ENCODE measurements around the gene CC2D2A.
"Not testable (repeated sequence)": the region's sequence is repeated elsewhere in the genome, so short reads cannot be mapped to it uniquely, and the experiment has no call there.

The CC2D2A gene

DNA sequence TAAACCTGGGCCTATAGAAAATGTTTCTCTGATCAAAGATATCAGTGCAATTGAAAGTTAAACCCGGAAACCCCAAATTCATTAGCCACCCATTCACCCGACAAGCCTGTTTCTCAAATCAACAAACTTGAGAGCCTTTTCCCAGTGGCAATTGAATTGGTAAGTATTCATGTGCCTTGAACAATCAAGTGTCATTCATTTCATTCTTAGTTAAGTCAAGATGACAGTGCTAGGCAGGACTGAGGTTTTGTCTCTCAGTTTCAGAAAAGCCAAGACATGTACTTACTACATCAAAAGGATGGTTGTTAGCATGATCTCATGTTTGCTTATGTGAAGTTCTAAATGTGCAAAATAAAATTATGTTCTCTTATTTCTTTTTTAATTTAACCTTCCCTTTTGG lies 32.3 kb downstream of the CC2D2A start:
- TF ChIP-seq TAF1 (IDR thresholded peaks at IDR 0.05; ENCODE audit: low read depth, low read length) (no peak), POLR2A (IDR thresholded peaks at IDR 0.05; ENCODE audit: low read depth, low read length) (no peak)
- FAIRE-seq (no peak), DNase-seq (ENCODE audit: insufficient read length, low spot score) (no peak)

DNA sequence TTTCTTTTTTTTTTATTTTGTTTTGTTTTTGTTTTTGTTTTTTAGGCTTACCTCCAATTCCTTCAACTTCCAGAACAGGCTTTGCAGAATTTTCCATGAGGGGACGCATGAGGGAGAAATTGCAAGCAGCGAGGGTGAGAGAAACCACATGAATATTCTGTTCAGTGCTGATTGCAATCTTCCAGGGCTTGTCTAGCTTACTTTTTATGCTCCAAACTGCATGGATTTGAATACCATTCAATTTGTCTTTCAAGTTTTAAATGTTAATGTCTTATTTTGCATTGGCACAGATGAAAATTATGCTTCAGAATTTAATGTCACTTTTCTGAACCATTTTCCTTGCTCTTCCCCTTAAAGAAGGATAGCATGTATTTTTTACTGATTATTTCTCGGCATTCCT lies 32.7 kb downstream of the CC2D2A start:
- no peak for FAIRE-seq
- DNase-seq (ENCODE audit: insufficient read length, low spot score) = no peak
- TF ChIP-seq TAF1 (IDR thresholded peaks at IDR 0.05; ENCODE audit: low read depth, low read length) (no peak), POLR2AphosphoS5 (IDR thresholded peaks at IDR 0.05; ENCODE audit: low read depth, low read length) (no peak), POU2F2 (IDR thresholded peaks at IDR 0.05; ENCODE audit: low read depth, low read length) (no peak), POLR2A (IDR thresholded peaks at IDR 0.05; ENCODE audit: low read depth, low read length) (no peak), SPI1 (IDR thresholded peaks at IDR 0.05; ENCODE audit: low read depth, low read length) (no peak), PAX5 (IDR thresholded peaks at IDR 0.05; ENCODE audit: insufficient read depth, low read length, severe bottlenecking) (no peak)

DNA sequence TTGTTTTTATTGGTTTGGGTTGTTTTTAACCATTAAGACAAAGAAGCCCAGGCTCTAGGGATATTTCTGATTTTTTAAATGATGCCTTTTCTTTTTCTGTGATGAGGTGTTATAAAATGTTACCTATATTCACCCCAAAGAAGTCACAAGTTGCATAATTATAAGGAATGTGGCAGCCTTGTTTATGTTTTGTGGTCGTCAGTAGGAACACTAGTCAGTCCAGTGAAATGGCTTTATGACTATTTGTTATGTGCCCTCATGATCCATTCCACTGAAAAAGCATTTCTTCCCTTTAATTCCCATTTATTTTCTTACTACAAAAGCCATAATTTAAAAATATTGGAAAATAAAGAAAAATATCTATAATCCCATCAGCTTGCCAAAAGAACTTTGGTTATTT lies 34.4 kb downstream of the CC2D2A start:
- TF ChIP-seq SPI1 (IDR thresholded peaks at IDR 0.05; ENCODE audit: low read depth, low read length) = no peak
- DNase-seq (ENCODE audit: insufficient read length, low spot score) (no peak), FAIRE-seq (no peak)

DNA sequence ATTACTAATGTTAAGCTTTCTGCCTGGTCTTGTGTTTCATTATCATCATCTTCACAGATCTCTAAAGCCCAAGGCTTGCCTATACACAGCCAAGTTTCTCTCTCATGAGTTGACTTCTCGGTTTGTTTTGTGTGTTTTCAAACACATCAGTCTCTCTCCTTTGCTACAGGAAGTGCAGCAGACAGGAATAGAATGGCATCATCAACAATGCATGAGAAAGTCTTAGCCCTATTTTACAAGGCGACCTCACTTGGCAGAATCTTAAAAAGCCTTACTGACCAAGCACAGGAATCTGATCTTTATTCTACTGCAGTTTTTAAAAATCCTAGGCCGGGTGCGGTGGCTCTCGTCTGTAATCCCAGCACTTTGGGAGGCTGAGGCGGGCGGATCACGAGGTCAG lies 36.8 kb downstream of the CC2D2A start:
- TF ChIP-seq PAX5 (IDR thresholded peaks at IDR 0.05; ENCODE audit: insufficient read depth, low read length, severe bottlenecking) (no peak), POU2F2 (IDR thresholded peaks at IDR 0.05; ENCODE audit: low read depth, low read length) (no peak), TAF1 (IDR thresholded peaks at IDR 0.05; ENCODE audit: low read depth, low read length) (no peak), SPI1 (IDR thresholded peaks at IDR 0.05; ENCODE audit: low read depth, low read length) (no peak), POLR2A (IDR thresholded peaks at IDR 0.05; ENCODE audit: low read depth, low read length) (no peak), POLR2AphosphoS5 (IDR thresholded peaks at IDR 0.05; ENCODE audit: low read depth, low read length) (no peak)
- DNase-seq (ENCODE audit: insufficient read length, low spot score) = no peak
- FAIRE-seq = no peak

DNA sequence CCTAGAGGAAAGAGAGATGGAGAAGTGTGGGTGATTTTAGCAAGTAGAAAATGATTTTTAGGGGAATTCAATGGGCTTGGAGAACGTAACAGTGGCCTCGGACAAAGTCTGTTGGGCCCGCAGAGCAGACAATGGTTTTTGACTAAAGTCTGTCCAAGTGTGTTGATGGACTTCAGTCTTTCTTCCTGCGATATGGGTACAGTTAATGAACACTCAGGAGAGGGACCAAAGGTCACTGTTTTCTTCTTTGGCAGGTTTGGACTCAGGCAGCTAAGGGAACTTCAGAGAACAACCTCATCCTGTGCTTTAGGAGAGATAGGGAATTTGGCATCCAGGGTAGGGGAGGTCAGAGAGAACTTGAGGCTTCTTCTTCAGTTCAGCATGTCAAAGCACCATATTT lies 38.0 kb downstream of the CC2D2A start:
- TF ChIP-seq POLR2AphosphoS5 (IDR thresholded peaks at IDR 0.05; ENCODE audit: low read depth, low read length) (no peak), TAF1 (IDR thresholded peaks at IDR 0.05; ENCODE audit: low read depth, low read length) (no peak), POLR2A (IDR thresholded peaks at IDR 0.05; ENCODE audit: low read depth, low read length) (no peak), POU2F2 (IDR thresholded peaks at IDR 0.05; ENCODE audit: low read depth, low read length) (no peak), SPI1 (IDR thresholded peaks at IDR 0.05; ENCODE audit: low read depth, low read length) (no peak), PAX5 (IDR thresholded peaks at IDR 0.05; ENCODE audit: insufficient read depth, low read length, severe bottlenecking) (no peak)
- FAIRE-seq (no peak), DNase-seq (ENCODE audit: insufficient read length, low spot score) (no peak)

DNA sequence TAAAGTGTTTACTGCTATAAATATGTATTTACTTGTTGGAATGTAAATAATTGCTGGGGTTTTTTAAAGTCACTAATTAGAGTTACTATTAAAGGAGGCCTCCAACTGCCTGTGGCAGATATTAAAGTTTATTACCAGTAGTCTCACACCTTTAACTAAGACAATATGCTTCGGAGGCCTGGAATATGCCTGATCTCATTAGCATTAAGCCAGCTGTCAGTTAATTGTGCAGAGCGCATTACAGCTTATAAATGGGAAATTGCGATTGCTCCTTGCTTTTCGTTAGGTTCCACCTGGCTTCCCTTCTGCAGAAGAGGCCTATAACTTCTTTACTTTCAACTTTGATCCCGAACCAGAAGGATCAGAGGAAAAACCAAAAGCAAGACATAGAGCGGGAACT lies 41.3 kb downstream of the CC2D2A start:
- no peak for FAIRE-seq
- TF ChIP-seq POLR2A (IDR thresholded peaks at IDR 0.05; ENCODE audit: low read depth, low read length) (no peak), PAX5 (IDR thresholded peaks at IDR 0.05; ENCODE audit: insufficient read depth, low read length, severe bottlenecking) (no peak), TAF1 (IDR thresholded peaks at IDR 0.05; ENCODE audit: low read depth, low read length) (no peak), POU2F2 (IDR thresholded peaks at IDR 0.05; ENCODE audit: low read depth, low read length) (no peak), SPI1 (IDR thresholded peaks at IDR 0.05; ENCODE audit: low read depth, low read length) (no peak), POLR2AphosphoS5 (IDR thresholded peaks at IDR 0.05; ENCODE audit: low read depth, low read length) (no peak)
- no peak for DNase-seq (ENCODE audit: insufficient read length, low spot score)

DNA sequence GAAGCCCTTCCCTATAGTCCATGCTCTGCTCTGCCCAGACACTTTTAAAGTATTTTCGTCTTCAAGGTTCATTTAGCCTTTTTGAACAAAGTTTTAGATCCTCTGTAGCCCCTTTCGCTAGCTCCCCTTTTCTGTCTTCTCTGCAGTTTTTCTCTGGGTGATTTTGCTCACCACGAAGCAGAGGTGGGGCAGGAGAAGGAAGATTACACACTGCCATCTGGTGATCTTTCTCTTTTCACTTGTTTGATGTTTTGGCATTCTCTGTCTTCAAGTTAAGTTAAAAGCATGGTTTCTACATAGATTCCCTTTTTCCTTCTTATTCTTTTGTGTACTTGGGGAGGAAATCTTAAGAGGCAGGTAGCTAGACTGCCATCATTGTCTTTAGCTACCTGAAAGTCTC lies 43.9 kb downstream of the CC2D2A start:
- DNase-seq (ENCODE audit: insufficient read length, low spot score) (no peak), FAIRE-seq (no peak)
- TF ChIP-seq TAF1 (IDR thresholded peaks at IDR 0.05; ENCODE audit: low read depth, low read length) (no peak), PAX5 (IDR thresholded peaks at IDR 0.05; ENCODE audit: insufficient read depth, low read length, severe bottlenecking) (no peak), POLR2A (IDR thresholded peaks at IDR 0.05; ENCODE audit: low read depth, low read length) (no peak), POLR2AphosphoS5 (IDR thresholded peaks at IDR 0.05; ENCODE audit: low read depth, low read length) (no peak), SPI1 (IDR thresholded peaks at IDR 0.05; ENCODE audit: low read depth, low read length) (no peak), POU2F2 (IDR thresholded peaks at IDR 0.05; ENCODE audit: low read depth, low read length) (no peak)

DNA sequence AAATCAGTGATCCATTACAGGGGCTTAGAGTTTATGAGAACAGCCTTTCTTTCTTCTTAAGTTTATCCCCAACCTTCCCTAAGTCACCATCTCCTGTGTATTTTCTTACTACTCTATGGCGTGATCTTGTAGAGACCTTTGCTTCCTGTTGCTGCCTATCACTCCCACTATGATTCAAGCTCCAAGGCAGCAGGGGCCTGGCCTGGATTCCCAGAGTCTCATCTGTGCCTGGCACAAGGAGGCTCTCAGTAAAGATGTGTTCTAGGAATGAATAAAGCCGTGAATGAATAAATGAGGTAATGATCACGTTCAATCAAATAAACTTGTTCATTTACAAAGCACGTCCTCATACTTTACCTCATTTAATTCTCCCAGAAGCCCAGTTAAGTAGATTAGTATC lies 45.4 kb downstream of the CC2D2A start:
- DNase-seq (ENCODE audit: insufficient read length, low spot score) = no peak
- no peak for FAIRE-seq
- TF ChIP-seq POLR2AphosphoS5 (IDR thresholded peaks at IDR 0.05; ENCODE audit: low read depth, low read length) (no peak), SPI1 (IDR thresholded peaks at IDR 0.05; ENCODE audit: low read depth, low read length) (no peak), PAX5 (IDR thresholded peaks at IDR 0.05; ENCODE audit: insufficient read depth, low read length, severe bottlenecking) (no peak), POU2F2 (IDR thresholded peaks at IDR 0.05; ENCODE audit: low read depth, low read length) (no peak), POLR2A (IDR thresholded peaks at IDR 0.05; ENCODE audit: low read depth, low read length) (no peak), TAF1 (IDR thresholded peaks at IDR 0.05; ENCODE audit: low read depth, low read length) (no peak)

DNA sequence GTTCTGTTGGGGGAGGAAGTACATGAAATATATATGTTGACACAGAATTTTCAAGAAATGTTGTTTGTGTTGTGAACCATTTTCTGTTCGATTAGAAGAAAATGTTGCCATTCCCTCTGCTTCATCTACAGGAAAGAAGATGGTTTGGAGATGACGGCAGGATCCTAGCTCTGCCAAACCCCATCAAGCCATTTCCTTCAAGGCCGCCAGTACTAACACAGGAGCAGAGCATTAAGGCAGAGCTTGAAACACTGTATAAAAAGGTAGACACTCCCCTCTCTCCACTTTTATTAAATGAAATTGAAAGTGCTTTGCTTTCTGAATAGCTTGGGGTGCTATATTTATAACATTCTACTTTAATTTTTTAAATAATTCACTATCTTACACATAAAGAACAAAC lies 46.8 kb downstream of the CC2D2A start:
- FAIRE-seq (no peak), DNase-seq (ENCODE audit: insufficient read length, low spot score) (no peak)
- TF ChIP-seq PAX5 (IDR thresholded peaks at IDR 0.05; ENCODE audit: insufficient read depth, low read length, severe bottlenecking) (no peak), SPI1 (IDR thresholded peaks at IDR 0.05; ENCODE audit: low read depth, low read length) (no peak), POLR2AphosphoS5 (IDR thresholded peaks at IDR 0.05; ENCODE audit: low read depth, low read length) (no peak), POU2F2 (IDR thresholded peaks at IDR 0.05; ENCODE audit: low read depth, low read length) (no peak), TAF1 (IDR thresholded peaks at IDR 0.05; ENCODE audit: low read depth, low read length) (no peak), POLR2A (IDR thresholded peaks at IDR 0.05; ENCODE audit: low read depth, low read length) (no peak)

DNA sequence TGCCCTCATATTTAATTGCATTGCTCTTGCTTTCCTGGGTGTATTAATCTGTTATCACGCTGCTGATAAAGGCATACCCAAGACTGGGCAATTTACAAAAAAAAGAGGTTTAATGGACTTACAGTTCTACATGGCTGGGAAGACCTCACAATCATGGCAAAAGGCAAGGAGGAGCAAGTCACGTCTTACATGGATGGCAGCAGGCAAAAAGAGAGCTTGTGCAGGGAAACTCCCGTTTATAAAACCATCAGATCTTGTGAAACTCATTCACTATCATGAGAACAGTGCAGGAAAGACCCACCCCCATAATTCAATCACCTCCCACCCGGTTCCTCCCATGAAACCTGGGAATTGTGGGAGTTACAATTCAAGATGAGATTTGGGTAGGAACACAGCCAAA lies 48.0 kb downstream of the CC2D2A start:
- DNase-seq (ENCODE audit: insufficient read length, low spot score); FAIRE-seq: not testable (repeated sequence)

DNA sequence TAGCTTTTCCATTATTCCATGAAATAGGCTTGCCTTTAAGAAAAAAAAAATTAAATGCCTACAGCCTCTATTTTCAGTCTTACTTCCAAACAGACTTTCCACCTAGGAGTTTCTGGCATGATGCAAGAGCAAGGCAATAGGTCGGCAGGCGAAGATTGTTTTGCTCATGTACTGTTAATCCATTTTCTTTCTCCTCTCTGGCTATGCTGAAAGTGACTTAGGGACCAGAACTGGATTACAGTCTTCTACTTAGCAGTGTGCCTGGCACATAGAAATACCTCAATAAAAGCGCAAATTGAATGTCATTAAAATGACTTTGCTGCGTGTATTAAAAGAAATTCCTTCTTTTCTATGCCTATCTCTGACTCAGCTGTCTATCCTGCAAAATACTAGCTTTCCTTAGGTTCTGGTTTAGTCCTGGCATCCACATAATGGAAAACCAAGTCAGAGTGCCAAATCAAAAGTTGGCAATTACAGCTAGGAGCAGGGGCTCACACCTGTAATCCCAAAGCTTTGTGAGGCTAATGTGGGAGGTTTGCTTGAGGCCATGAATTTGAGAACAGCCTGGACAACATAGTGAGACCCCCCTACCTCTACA lies 51.9 kb downstream of the CC2D2A start:
- DNase-seq (ENCODE audit: insufficient read length, low spot score) = no peak
- FAIRE-seq = no peak
- no peak for TF ChIP-seq POU2F2 (IDR thresholded peaks at IDR 0.05; ENCODE audit: low read depth, low read length)
- TF ChIP-seq TAF1 (IDR thresholded peaks at IDR 0.05; ENCODE audit: low read depth, low read length) = no peak
- TF ChIP-seq PAX5 (IDR thresholded peaks at IDR 0.05; ENCODE audit: insufficient read depth, low read length, severe bottlenecking) = no peak
- no peak for TF ChIP-seq POLR2A (IDR thresholded peaks at IDR 0.05; ENCODE audit: low read depth, low read length)
- TF ChIP-seq SPI1 (IDR thresholded peaks at IDR 0.05; ENCODE audit: low read depth, low read length) = no peak
- no peak for TF ChIP-seq POLR2AphosphoS5 (IDR thresholded peaks at IDR 0.05; ENCODE audit: low read depth, low read length)

Data from GM12891 (cell line).